Stomach (tissue), 9 donors: Measurements from ENCODE around the gene FGFR2. TPM values are rescaled to one million over a fixed set of nuclear protein-coding genes. Genes with fewer than 3 reads are reported as not detected.

Experiments used
- DNase-seq, 2 donors: peaks; one replicate each; pipeline versions ENCODE4 v3.0.0 to v3.0.0-alpha.2; 2013 to 2019
- H3K27ac ChIP-seq, 5 donors: fragments of 200-600 bp in 4 of 5; sonication (generic) in 4 of 5; one replicate each; pipeline ENCODE4 v1.5.1; 2013 to 2019; ENCODE audit warnings: mild to moderate bottlenecking in 1 of 5, moderate library complexity in 1 of 5
- H3K27me3 ChIP-seq, 3 donors: fragments of 200-600 bp; sonication (generic); one replicate each; pipeline ENCODE4 v1.5.1; 2017 to 2019; ENCODE audit warnings: mixed run types in 1 of 3
- H3K36me3 ChIP-seq, 4 donors: fragments of 200-600 bp; sonication (generic); 1 replicate in 3 of 4; 2 replicates in 1 of 4; pipeline ENCODE4 v1.5.1; 2016 to 2019
- H3K4me1 ChIP-seq, 4 donors: fragments of 200-600 bp; sonication (generic); one replicate each; pipeline ENCODE4 v1.5.1; 2016 to 2019
- H3K4me3 ChIP-seq, 4 donors: fragments of 200-600 bp; sonication (generic) in 3 of 4; one replicate each; pipeline ENCODE4 v1.5.1; 2016 to 2019; ENCODE audit warnings: mild to moderate bottlenecking in 1 of 4
- H3K9me3 ChIP-seq, 4 donors: fragments of 200-600 bp; sonication (generic); one replicate each; pipeline ENCODE4 v1.5.1; 2016 to 2019
- EP300 ChIP-seq: sonication (generic); formaldehyde crosslinking; IDR thresholded peaks from one replicate; pipeline ENCODE4 v1.6.1; 2017; ENCODE audit warnings: antibody characterized with exemption
- POLR2A ChIP-seq, 4 donors: fragments of 450-650 bp; IDR thresholded peaks; one replicate each; pipeline ENCODE4 v1.6.1; 2016; ENCODE audit warnings: antibody characterized with exemption in 4 of 4, control low read depth in 2 of 4, mild to moderate bottlenecking in 1 of 4, moderate library complexity in 1 of 4
- POLR2AphosphoS5 ChIP-seq, 3 donors: sonication (generic); formaldehyde crosslinking; IDR thresholded peaks; one replicate each; pipeline ENCODE4 v1.6.1; 2016; ENCODE audit warnings: antibody characterized with exemption in 3 of 3
- WGBS, 5 donors: extraction: QIAGEN DNeasy Blood & Tissue Kit in 3 of 5; methylation state at CpG; one replicate each; pipeline versions ENCODE4 v1.1.5 to v1.1.7; 2013 to 2018; 5-methylcytosine and 5-hydroxymethylcytosine counted together
- intact Hi-C: fragments of 100-400 bp; cut with DNase I; formaldehyde crosslinking; loops from one replicate; pipeline ENCODE4 v1.15.1; 2023; ENCODE audit warnings: low total_unique reads
- polyA plus RNA-seq, 3 donors: library from polyadenylated mRNA; stranded (reverse); fragments of 200-250 nt; gene quantifications; one replicate each; pipeline ENCODE4 v1.2.3, GENCODE V29; 2013
- total RNA-seq, 5 donors: library from RNA; depleted of rRNA; stranded (reverse); fragments of >200 nt; gene quantifications; one replicate each; pipeline versions ENCODE4 v1.1.0 to v1.2.3, GENCODE V29; 2014 to 2016
- TF ChIP-seq, protein P1 (sequence below), 7 experiments: fragments of 450-650 bp in 4 of 7; fragments of 200-600 bp in 3 of 7; sonication (generic) in 3 of 7; IDR thresholded peaks; one replicate each; pipeline ENCODE4 v1.5.1; 2016 to 2019; ENCODE audit warnings: antibody characterized with exemption in 7 of 7, control low read depth in 2 of 7, mild to moderate bottlenecking in 1 of 7
- donor health status: healthy with polysubstance abuse.
- donor health status: Bipolar disorder and iron deficiency.
- donor health status: healthy.

Gene FGFR2
- total and polyA plus RNA-seq, 8 donors: 3.9 to 170 (median 18.1) TPM

DNA sequence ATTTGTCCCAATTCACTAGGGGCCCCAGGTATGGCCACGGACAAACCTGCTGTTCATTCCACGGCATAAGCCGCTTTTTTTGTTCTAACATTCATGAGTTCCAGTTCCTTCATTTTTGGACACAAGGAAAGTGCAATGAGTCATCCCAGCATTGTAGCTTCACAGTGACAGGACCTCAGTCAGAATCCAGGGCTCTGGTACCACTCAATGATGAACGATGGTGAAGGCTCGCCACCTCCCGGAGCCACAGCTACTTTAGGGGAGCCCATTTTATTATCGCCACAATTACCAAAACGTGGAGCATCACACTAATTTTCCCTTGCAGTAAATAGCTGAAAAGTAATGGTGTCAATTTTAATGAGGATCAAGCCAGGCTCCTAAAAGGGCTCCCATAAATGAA lies 62.9 kb downstream of the FGFR2 start:
- DNase-seq: no peak
- WGBS, 5 donors: 84 to 96% (median 93%) methylated on average over 8 of the region's 8 CpGs
- peaks cover 0 to 5% (median 0%) of the 10 kb centered on the region in 4 donors for H3K4me1 ChIP-seq
- H3K36me3 ChIP-seq: peaks cover 0 to 11% (median 0%) of the 10 kb centered on the region in 4 donors
- TF ChIP-seq EP300 (no peak), POLR2AphosphoS5 (IDR thresholded peaks at IDR 0.05) (no peak), POLR2A (IDR thresholded peaks at IDR 0.05) (no peak)
- TF ChIP-seq, protein P1, sequence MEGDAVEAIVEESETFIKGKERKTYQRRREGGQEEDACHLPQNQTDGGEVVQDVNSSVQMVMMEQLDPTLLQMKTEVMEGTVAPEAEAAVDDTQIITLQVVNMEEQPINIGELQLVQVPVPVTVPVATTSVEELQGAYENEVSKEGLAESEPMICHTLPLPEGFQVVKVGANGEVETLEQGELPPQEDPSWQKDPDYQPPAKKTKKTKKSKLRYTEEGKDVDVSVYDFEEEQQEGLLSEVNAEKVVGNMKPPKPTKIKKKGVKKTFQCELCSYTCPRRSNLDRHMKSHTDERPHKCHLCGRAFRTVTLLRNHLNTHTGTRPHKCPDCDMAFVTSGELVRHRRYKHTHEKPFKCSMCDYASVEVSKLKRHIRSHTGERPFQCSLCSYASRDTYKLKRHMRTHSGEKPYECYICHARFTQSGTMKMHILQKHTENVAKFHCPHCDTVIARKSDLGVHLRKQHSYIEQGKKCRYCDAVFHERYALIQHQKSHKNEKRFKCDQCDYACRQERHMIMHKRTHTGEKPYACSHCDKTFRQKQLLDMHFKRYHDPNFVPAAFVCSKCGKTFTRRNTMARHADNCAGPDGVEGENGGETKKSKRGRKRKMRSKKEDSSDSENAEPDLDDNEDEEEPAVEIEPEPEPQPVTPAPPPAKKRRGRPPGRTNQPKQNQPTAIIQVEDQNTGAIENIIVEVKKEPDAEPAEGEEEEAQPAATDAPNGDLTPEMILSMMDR (IDR thresholded peaks at IDR 0.05): no peak
- no peaks in the 10 kb centered on the region for H3K9me3 ChIP-seq
- peak overlapping the region in 1 of 5 donors; percentile 69 for H3K27ac ChIP-seq
- no peaks in the 10 kb centered on the region for H3K27me3 ChIP-seq
- intact Hi-C loops: no loop called here
- H3K4me3 ChIP-seq: no peak overlapping the region

DNA sequence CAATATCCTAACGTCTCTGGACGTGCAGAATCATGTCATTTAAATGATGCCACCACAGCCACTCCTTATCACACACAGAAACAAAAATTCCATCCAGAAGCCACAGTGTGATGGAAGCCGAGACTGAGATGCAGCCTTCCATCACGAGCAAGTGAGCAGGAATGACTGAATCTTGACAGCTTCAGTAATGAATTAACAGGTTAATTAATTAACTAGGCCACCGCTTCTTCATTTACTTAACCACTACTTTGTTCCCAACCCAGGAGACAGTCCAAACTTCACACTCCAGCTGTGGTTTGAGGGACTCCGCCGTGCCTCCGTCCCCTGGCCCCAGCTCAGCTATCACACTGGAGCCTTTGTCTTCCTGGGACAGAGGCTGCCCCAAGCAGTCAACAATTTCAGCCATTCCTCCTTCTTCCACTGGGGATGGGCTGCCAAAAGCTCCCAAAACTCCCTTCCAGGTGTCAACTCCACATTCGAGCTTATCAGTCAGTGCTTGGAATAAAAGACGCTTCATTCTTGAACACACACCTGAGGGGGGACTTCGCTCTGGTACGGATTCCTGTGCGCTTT lies 65.9 kb downstream of the FGFR2 start:
- TF ChIP-seq EP300 (no peak), POLR2A (IDR thresholded peaks at IDR 0.05) (no peak), POLR2AphosphoS5 (IDR thresholded peaks at IDR 0.05) (no peak)
- TF ChIP-seq, protein P1 (IDR thresholded peaks at IDR 0.05): no peak
- H3K27me3 ChIP-seq: no peaks in the 10 kb centered on the region
- intact Hi-C loops: no loop called here
- no peak for DNase-seq
- H3K27ac ChIP-seq: no peak overlapping the region
- no peaks in the 10 kb centered on the region for H3K36me3 ChIP-seq
- H3K4me3 ChIP-seq: no peak overlapping the region
- WGBS, 5 donors: 81 to 87% (median 85%) methylated on average over 13 of the region's 13 CpGs
- H3K9me3 ChIP-seq: no peaks in the 10 kb centered on the region
- peaks cover 0 to 14% (median 0%) of the 10 kb centered on the region in 4 donors for H3K4me1 ChIP-seq

DNA sequence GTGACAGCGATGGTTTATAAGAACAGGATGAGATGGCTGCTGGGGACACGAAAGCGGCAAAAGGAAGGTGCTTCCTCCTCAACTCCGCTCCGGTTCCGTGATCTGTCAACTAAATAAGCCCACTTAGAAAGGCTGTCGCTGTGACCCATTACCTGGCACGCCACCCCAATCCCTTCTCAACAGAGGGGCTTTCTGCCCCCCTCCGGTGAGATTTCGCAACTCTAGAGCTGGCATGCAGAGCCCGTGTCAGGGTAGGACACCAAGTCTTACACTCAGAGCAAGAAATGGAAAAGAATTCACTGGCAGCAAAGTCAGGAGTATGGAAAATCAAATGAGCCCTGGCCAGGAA lies 66.4 kb downstream of the FGFR2 start:
- no peaks in the 10 kb centered on the region for H3K9me3 ChIP-seq
- no peak overlapping the region for H3K4me3 ChIP-seq
- no peak for TF ChIP-seq EP300
- TF ChIP-seq, protein P1 (IDR thresholded peaks at IDR 0.05): no peak
- TF ChIP-seq POLR2AphosphoS5 (IDR thresholded peaks at IDR 0.05): no peak
- TF ChIP-seq POLR2A (IDR thresholded peaks at IDR 0.05): no peak
- H3K4me1 ChIP-seq: peaks cover 0 to 14% (median 0%) of the 10 kb centered on the region in 4 donors
- H3K36me3 ChIP-seq: no peaks in the 10 kb centered on the region
- no peaks in the 10 kb centered on the region for H3K27me3 ChIP-seq
- H3K27ac ChIP-seq: no peak overlapping the region
- 90 to 96% (median 93%) methylated on average over 11 of the region's 11 CpGs for WGBS, 5 donors
- intact Hi-C loops: no loop called here
- no peak for DNase-seq

DNA sequence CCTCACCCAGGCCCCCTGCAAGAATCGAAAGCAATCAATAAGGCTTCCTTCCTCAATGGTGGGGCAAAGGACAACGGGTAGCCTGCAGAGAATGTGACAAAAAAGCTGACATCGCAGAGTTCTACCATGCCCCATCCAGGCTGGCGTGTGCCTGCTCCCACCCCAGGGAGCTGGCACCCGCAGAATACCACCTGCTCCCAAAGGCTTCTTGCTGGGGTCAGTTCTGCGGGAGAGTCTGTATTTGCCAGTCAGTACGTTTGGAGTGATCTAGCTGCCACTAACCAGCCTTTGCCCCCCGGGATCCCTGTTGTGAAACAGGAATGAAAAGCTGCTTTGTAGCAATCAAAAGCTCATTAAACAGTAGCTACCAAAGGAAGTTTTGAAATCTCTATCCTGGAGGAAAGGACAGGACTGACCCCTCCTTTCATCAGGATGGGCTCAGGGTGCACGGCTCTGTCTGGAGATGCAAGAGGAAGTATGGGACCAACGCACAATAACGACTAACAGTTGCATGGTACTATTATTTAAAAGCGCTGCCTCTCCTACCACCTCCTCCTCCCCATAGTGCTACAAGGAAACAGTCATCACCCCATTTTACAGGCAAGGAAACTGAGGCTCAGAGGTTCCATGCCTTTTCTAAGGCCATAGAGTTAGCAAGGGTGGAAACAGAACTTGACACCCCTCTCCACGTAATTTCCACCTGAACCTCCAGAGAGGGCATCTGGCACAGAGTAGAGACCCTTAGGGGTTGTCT lies 67.0 kb downstream of the FGFR2 start:
- Histone ChIP-seq H3K36me3 (no peaks in the 10 kb centered on the region), H3K4me3 (no peak overlapping the region), H3K27ac (no peak overlapping the region), H3K27me3 (no peaks in the 10 kb centered on the region), H3K4me1 (peaks cover 0 to 14% (median 0%) of the 10 kb centered on the region in 4 donors), H3K9me3 (no peaks in the 10 kb centered on the region)
- intact Hi-C loops: no loop called here
- DNase-seq: no peak
- no peak for TF ChIP-seq POLR2AphosphoS5 (IDR thresholded peaks at IDR 0.05)
- TF ChIP-seq POLR2A (IDR thresholded peaks at IDR 0.05): no peak
- WGBS, 5 donors: 73 to 87% (median 78%) methylated on average over 11 to 13 of the region's 13 CpGs
